Left renal pelvis (tissue), 4 donors: ENCODE results near the gene SLCO3A1. TPM values are rescaled to one million over a fixed set of nuclear protein-coding genes. Genes with fewer than 3 reads are reported as not detected.

Experiments
- DNase-seq, 4 donors: peaks; one replicate each; pipeline ENCODE4 v3.0.0-alpha.2; 2013; ENCODE audit warnings: low read depth in 4 of 4, low spot score in 3 of 4
- polyA plus RNA-seq, 4 donors: library from polyadenylated mRNA; unstranded; fragments of 120-200 nt; gene quantifications; one replicate each; pipeline ENCODE4 v1.2.1, GENCODE V29; 2013; ENCODE audit not compliant: insufficient read length in 4 of 4

Gene SLCO3A1
- polyA plus RNA-seq, 4 donors: 9.3 to 13.3 (median 12.3) TPM

DNA sequence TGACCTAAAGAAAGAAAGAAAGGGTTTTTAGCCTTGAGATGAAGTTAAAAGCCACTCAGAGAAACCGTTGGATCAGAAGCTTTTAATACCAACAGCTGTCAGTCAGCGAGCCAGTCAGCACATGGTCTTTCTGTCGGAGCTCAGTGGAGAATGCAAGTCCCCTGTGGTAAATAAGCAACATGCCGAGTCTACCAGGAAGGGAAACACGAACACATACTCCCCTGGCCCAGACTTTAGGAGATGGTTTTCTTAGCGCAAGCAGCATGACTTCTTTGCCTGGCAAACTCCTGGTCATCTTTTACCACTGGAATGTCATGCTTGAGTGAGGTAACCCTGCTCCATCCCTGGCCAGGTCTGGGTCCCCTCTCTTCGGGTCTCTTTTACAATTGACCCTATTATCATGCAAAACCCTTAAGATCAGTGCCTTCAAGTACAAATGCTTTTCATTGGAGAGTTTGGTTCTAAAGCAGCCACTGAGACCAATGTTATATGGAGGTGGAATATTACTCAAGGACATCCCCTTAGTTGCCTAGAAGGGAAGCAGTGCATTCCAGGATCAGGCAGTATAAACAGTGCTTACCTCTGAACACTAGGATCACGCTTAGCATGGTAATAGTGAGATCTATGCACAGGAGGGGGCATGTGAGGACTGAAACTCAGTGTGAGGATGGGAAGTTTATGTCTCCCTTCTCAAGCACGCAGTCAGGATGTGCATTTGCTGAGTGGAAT lies 28.2 kb downstream of the SLCO3A1 start:
- no peak for DNase-seq

- no peak for DNase-seq
Observed at GRCh38 chr15:91882858-91883586, 29.5 kb downstream of the SLCO3A1 start.

- DNase-seq: no peak
Observed at GRCh38 chr15:91884606-91885005, 31.1 kb downstream of the SLCO3A1 start.

DNA sequence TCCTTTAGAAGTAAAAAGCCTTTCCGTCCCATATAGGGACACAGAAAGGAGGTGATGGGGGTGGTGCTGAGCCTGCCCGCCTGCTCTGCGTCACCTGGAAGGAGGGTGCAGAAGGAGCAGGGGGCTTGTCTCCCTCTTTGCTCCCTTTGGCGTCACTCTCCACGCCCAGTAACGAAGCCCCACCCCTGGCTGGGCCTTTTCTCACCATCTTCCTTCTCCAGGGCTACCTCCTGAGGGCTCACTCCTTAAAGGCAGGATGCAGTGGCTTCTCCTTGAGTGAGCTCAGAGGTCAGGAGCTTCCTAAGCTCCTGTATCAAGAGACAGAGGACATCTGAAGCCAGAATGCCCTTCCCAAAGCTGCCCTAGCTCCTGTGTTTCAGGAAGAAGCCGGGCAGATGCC lies 31.5 kb downstream of the SLCO3A1 start:
- DNase-seq: no peak

DNA sequence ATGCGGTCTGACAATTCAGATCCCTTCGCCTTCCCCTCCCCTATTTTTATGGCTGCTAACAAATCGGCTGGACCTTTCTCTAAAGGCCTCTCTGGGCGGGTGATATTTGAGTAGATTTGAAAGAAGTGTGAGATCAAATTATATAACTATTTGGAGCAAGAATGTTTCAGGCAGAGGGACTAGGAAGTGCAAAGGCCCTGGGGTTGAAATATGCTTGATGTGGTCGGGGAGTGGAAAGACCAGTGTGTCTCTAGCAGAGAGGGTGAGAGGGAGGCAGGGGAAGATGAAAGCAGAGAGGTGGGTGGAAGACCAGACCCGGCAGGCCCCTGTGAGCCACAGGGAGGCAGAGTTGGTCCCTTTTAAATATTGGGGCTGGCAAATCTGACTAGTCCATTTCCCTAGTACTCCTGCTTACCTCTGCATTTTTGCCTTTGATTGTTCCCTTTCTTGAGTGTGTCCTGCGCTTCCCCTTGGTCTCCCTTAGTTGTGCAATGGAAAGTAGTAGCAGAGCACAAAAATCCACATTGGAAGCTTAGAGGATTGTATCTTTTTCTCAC lies 32.3 kb downstream of the SLCO3A1 start:
- no peak for DNase-seq

DNA sequence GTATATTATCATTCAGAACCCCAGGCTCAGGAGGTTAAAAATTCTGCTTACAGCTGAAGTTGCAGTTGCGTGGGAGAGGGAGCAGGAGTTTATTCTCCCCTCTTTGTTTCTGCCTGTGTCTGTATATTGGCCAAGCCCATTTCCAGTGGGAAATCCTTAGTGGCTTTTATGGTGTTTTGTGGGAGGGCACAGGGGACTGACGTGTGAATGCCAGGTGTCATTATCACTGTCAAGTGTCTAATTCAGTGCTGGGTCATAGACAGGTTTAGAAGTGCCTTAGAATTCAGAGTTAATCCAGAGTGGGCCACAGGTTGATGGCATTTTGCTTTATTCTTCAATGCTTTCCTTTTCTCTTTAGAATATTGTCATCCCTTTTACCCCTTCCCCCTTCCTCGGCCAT lies 33.4 kb downstream of the SLCO3A1 start:
- DNase-seq: no peak

GRCh38 chr15:91887321-91887720 lies 33.8 kb downstream of the SLCO3A1 start:
- no peak for DNase-seq

DNA sequence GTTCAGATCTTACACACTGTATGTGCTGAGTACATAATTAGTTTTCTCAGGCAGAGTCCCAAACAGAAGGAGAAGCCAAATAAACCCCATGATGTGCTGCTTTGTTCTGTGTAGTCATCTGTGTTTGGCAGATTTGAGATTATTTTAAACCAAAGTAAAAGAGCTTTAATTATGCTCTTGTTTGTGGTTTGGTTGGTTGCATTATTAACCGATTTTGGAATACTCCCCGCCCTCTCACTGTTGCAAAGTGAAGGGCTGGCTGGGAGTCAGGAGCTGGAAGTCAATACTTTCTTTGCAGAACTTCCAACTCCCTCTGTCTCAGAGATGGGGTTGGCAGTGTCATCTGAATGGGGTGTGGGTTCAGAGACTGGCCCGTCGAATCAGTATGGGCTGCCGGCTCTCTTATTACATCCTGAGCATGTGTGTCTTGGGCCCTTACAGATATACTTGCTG lies 34.4 kb downstream of the SLCO3A1 start:
- no peak for DNase-seq

GRCh38 chr15:91889111-91889815 lies 35.8 kb downstream of the SLCO3A1 start:
- DNase-seq: no peak

- DNase-seq: no peak
Observed at GRCh38 chr15:91890614-91891013, 37.1 kb downstream of the SLCO3A1 start.

GRCh38 chr15:91891101-91891500 lies 37.6 kb downstream of the SLCO3A1 start:
- no peak for DNase-seq

GRCh38 chr15:91891788-91892345 lies 38.4 kb downstream of the SLCO3A1 start:
- DNase-seq: no peak

DNA sequence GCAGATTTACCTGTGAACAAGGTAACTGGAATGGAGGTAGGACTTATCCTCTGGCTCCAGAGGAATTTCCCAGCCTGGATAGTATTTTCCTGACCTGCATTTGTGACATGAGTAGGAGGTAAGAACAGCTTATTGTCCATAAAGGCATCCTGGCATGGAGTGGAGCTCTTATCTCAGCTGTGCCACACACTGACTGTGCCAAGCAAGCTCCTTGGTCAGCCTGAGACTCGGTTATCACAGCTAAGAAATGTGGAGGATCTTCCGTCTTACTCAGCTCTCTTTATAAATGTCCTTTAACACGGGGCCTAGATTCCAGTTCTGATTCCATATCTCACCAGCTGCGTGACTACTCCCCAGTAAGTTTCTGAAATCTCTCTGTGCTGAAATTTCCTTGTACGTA lies 38.9 kb downstream of the SLCO3A1 start:
- no peak for DNase-seq

GRCh38 chr15:91894606-91895005 lies 41.1 kb downstream of the SLCO3A1 start:
- no peak for DNase-seq

- DNase-seq: no peak
Observed at GRCh38 chr15:91895051-91895450, 41.5 kb downstream of the SLCO3A1 start.

GRCh38 chr15:91896341-91897055 lies 43.0 kb downstream of the SLCO3A1 start:
- DNase-seq: no peak

DNA sequence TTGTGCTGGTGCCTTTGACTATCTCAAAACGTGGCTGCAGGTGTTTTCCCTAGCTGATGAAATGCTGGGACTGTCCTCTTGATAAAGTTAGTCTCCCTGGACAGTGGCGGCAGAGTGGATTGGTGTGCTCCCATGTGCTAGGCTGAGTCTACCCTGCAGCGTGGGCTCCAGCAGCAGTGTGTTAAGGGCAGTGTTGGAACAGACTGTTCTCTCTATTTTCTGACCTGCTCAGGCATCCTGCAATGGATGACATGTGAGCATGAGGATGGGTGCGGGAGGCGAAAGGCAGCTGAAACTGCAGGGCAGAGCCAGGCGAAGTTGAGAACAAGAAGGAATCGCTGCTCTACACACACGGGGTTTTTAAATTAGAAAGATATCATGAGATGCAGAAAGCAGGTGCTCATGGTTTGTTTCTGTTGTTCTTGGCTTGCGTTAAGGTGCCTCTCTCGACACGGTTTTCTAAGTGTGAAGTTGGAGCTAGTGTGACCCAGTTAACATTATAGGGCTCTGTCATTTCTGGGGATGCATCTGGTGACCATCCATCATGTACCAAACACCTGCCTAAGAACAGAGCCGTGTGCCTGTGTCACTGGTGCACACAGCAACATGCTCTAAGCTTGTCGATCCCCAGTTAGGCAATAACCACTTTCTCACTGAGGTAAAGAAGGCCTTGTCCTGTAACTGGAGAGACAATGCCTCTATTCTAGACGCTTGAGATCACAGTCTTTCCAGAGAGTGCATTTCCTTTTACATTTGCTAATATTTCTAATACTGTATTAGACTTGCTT lies 44.3 kb downstream of the SLCO3A1 start:
- DNase-seq: no peak

GRCh38 chr15:91898843-91899242 lies 45.3 kb downstream of the SLCO3A1 start:
- DNase-seq: no peak

DNA sequence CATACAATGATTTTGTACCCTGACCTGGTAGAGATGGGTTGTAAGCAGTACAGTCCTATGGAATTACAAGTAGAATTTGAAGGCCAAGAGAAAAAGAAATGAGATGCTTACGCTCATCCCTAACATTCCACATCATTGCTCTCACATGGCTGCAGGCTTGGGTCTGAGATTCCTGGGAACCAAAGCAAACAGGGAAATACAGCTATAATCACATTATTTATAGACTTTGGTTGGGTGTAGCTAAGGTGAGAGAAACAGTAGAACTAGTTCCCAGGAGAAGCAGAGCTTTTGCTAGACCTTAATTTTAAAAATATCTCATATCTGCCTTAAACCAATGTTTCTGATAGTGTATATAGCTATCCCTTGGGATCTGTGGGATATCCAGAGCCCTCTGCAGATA lies 51.4 kb downstream of the SLCO3A1 start:
- DNase-seq: no peak
